Natural killer cell treated with Interleukin-12 subunit alpha and Interleukin-12 subunit beta and Interleukin-15 and Interleukin-18, amount 100 ng/mL, for 72 hours (primary cell): Measurements from ENCODE around the gene TCF3. TPM values are rescaled to one million over a fixed set of nuclear protein-coding genes. Genes with fewer than 3 reads are reported as not detected.
A peak's percentile ranks its signal among the peaks of the same experiment; 100 is the strongest.
"Not testable (repeated sequence)": the region's sequence is repeated elsewhere in the genome, so short reads cannot be mapped to it uniquely, and the experiment has no call there.

ENCODE experiments used
- ATAC-seq, 2 donors: fragments of 150-1000 bp; cut with Tn5 transposase in 1 of 2; sonication (Bioruptor Pico), chemical (Tn5 transposase) in 1 of 2; 2 replicates each; pipeline ENCODE4 v1.10.0; 2021
- DNase-seq: peaks from one replicate; pipeline ENCODE4 v3.0.0; 2022; ENCODE audit warnings: low spot score
- H3K27ac Mint-ChIP-seq, 2 donors: 1 replicate in 1 of 2; 2 replicates in 1 of 2; pipeline ENCODE4 v1.8.0; 2022; ENCODE audit warnings: mixed read lengths in 2 of 2, mild to moderate bottlenecking in 1 of 2, moderate library complexity in 1 of 2
- H3K27me3 Mint-ChIP-seq, 2 donors: 1 replicate in 1 of 2; 2 replicates in 1 of 2; pipeline ENCODE4 v1.8.0; 2022; ENCODE audit warnings: mixed read lengths in 2 of 2
- H3K36me3 Mint-ChIP-seq: one replicate; pipeline ENCODE4 v1.8.0; 2022; ENCODE audit warnings: mixed read lengths
- H3K4me1 Mint-ChIP-seq, 2 donors: 1 replicate in 1 of 2; 2 replicates in 1 of 2; pipeline ENCODE4 v1.8.0; 2022; ENCODE audit warnings: low read depth in 2 of 2, mixed read lengths in 2 of 2, mild to moderate bottlenecking in 1 of 2
- H3K4me3 Mint-ChIP-seq: one replicate; pipeline ENCODE4 v1.8.0; 2022; ENCODE audit warnings: mixed read lengths
- H3K9me3 Mint-ChIP-seq: 2 replicates; pipeline ENCODE4 v1.8.0; 2022; ENCODE audit warnings: mixed read lengths
- total RNA-seq, 2 donors: library from RNA; stranded (reverse); gene quantifications; one replicate each; pipeline ENCODE4 v1.2.3, GENCODE V29; 2022

Gene TCF3
- 10 to 100 TPM; 60.4 to 87.9 TPM for total RNA-seq

DNA sequence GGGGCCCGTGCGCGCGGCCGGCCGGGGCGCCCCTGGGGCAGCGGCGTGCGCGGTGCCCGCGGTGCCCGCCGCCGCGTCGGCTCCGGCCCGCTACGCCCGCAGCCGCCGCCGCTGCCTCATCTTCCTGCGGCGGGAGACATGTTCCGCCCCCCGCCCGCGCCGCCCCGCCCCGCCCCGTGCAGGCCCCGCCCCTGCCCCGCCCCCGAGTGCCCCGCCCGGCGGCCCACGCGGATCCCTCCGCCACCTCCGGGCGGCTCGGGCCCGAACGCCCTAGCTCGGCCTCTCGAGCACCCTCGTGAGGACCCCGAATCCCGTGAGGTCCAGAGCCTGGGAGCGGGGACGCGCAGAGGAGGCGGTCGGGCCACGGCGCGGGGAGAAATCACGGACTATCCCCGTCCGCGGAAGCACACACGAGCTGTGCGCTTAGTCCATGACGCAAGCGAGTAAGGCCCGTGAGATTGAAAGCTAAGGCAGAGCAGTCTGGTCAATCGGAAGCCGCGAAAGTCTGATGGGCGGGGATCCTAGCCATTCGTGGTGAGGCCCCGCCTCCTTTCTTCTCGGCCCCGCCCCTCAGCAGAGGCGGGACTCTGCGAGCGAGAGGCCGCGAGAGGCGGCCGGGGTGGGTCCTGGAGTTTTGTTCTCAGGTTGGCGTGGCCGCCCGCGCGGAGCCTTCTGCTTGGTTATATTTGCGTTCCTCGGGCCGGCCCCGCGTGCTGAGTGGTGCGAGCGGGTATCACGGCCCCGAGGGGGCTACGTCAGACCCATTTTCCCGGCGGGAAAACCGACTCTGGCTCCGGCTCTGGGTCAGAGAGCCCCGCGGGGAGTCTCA, at the start of gene TCF3:
Gene TCF3 (minus strand): TSS at position 145 of the 829 bp plus-strand sequence. CDS start 2,367 bp downstream, outside the sequence.
- Mint-ChIP-seq H3K4me1 (peaks cover 13 to 18% of the 10 kb centered on the region in 2 donors), H3K4me3 (peak within 1 kb of the TSS; percentile 82), H3K36me3 (no peaks in the 10 kb centered on the region), H3K27ac (peak within 1 kb of the TSS; percentile 76 to 86), H3K9me3 (no peaks in the 10 kb centered on the region), H3K27me3 (no peaks in the 10 kb centered on the region)
- peak; percentile 95 to 97 for ATAC-seq
- peak; percentile 98 for DNase-seq

DNA sequence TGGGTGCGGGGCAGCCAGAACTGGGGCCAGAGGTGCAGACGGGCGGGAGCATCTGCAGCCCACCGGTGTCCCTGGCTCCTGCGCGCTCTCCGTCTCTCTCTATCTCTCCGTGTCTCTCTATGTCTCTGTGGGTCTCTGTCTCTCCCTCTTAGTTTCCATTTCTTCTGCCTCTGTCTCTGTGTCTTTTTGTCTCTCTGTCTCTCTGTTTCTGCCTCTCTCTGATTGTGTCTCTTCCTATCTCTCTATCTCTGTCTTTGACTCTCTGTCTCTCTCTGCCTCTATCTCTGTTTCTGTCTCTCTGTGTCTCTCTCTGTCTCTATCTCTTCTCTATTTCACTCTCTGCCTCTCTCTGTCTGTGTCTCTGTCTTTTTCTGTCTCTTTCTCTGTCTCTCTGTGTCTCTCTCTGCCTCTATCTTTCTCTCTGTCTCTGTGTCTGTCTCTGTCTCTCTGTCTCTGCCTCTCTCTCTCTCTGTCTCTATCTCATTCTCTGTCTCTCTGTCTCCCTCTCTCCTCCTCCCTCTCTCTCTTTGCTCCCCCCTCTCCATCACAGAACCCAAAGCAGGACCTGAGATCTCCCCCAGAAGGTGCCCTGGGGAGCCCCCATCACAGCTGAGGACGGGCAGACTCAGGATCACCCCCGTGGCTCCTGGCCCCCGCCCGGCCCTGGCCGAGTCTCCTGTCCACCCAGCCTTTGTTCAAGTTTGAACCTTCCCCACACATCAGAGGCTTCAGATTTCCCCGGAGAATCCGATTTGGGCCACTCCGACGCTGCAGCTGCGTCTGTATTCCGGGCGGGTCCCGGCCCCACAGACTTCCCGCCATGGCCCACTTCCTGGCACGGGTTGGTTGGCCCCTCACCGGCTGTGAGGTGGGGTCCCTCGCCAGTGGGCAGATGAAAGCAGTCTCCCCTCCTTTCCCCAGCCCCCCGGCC, 48.6 kb upstream of the TCF3 start:
- no peak for ATAC-seq
- Mint-ChIP-seq H3K4me1 (peaks cover 5 to 7% of the 10 kb centered on the region in 2 donors), H3K9me3 (peaks cover 4% of the 10 kb centered on the region), H3K27ac (no peak overlapping the region), H3K36me3 (peaks cover 7% of the 10 kb centered on the region), H3K27me3 (peaks cover 17 to 39% of the 10 kb centered on the region in 2 donors), H3K4me3 (no peak overlapping the region)
- no peak for DNase-seq

DNA sequence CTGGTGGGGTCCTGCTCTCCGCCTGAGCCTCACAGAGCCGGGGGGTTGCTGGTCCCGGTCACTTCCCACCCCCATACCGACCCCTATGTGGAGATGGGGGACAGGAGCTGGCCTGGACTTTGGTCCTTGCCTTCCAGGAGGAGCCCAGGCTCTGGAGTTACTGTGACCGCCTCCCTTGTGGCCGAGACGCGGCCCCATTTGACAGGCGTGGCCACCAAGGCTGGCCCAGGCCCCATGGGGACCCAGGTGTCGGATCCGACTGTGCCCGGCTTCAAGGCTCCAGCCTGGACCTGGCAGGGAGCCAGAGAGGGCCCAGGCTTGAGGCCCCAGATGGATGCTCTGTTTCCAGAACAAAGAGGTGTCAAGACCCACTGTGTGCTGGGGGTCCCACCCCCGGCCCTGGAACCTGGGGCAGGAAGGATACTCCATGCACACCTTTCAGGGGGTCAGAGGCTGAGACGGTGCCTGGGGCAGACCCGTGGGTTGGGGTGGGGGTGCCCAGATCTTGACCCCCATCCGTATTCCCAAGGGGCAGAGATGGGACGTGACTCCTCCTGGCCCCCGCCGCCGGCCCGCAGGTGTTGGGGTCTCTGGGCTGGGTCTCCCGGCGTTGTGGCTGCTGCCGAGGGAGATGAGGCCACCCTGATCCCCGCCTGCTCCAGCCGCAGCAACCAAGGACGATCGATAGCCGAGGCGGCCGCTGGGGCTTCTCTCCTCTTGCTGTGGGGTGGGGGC, 47.8 kb upstream of the TCF3 start:
- Mint-ChIP-seq H3K9me3 (peaks cover 4% of the 10 kb centered on the region), H3K4me3 (no peak overlapping the region), H3K27ac (no peak overlapping the region), H3K4me1 (peaks cover 5 to 7% of the 10 kb centered on the region in 2 donors), H3K36me3 (peaks cover 7% of the 10 kb centered on the region), H3K27me3 (peaks cover 13 to 31% of the 10 kb centered on the region in 2 donors)
- no peak for DNase-seq
- ATAC-seq, result no peak

DNA sequence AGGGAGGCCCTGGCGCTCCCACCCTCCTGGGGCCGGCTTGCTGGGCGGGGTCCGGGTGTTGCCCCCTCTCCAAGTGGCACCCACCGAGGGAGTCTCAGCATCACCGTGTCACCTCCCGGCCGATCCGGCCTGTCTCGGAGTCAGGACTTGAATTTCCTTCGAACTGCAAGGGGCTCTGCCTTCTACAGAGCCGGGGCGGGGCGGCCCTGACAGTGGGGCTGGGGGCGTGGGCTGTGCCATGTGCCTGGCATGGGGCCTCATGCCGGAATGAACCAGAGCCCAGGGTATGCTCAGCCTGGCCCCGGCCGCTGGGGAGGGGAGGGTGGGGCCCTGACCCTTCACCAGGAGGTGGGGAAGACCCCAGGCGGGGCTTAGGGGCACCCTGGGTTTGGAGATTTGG, 47.0 kb upstream of the TCF3 start:
- Mint-ChIP-seq H3K27ac (no peak overlapping the region), H3K27me3 (peaks cover 12 to 25% of the 10 kb centered on the region in 2 donors), H3K36me3 (peaks cover 4% of the 10 kb centered on the region), H3K9me3 (peaks cover 6% of the 10 kb centered on the region), H3K4me3 (no peak overlapping the region), H3K4me1 (peaks cover 5 to 7% of the 10 kb centered on the region in 2 donors)
- ATAC-seq, result peak in 1 of 2 donors; percentile 20
- no peak for DNase-seq

DNA sequence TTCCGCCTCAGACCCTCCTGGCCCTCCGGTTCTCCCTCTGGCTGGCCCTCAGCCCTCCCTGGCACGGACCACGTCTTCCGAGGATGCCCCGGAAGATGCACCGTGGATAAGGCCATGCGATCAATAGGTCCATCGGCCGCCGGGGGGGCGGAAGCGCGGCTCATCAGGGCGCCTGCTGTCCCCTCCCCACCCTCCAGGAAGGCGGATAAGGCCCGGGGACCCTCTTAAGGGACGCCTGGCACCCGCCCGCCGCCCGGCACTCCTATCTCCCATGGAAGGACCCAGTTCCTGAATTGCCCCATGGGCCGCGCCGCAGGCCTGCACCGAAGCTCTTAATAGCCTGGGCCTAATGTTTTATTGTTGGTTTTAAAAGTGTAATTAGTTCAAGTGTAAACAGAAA, 46.2 kb upstream of the TCF3 start:
- H3K4me3 Mint-ChIP-seq, result no peak overlapping the region
- ATAC-seq, result no peak
- no peak for DNase-seq
- H3K27ac Mint-ChIP-seq, result no peak overlapping the region
- H3K36me3 Mint-ChIP-seq, result no peaks in the 10 kb centered on the region
- H3K27me3 Mint-ChIP-seq, result peaks cover 14 to 20% of the 10 kb centered on the region in 2 donors
- peaks cover 5 to 7% of the 10 kb centered on the region in 2 donors for H3K4me1 Mint-ChIP-seq
- H3K9me3 Mint-ChIP-seq, result peaks cover 3% of the 10 kb centered on the region

DNA sequence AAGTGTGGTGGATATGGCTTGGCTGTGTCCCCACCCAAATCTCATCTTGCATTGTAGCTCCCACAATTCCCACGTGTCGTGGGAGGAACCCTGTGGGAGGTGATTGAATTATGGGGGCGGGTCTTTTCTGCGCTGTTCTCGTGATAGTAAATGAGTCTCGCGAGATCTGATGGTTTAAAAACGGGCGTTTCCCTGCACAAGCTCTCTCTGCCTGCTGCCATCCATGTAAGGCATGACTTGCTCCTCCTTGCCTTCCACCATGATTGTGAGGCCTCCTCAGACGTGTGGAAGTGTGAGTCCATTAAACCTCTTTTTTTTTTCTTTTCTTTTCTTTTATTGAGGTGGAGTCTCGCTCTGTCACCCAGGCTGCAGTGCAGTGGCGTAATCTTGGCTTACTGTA, 43.1 kb upstream of the TCF3 start:
- not testable (repeated sequence) for ATAC-seq

DNA sequence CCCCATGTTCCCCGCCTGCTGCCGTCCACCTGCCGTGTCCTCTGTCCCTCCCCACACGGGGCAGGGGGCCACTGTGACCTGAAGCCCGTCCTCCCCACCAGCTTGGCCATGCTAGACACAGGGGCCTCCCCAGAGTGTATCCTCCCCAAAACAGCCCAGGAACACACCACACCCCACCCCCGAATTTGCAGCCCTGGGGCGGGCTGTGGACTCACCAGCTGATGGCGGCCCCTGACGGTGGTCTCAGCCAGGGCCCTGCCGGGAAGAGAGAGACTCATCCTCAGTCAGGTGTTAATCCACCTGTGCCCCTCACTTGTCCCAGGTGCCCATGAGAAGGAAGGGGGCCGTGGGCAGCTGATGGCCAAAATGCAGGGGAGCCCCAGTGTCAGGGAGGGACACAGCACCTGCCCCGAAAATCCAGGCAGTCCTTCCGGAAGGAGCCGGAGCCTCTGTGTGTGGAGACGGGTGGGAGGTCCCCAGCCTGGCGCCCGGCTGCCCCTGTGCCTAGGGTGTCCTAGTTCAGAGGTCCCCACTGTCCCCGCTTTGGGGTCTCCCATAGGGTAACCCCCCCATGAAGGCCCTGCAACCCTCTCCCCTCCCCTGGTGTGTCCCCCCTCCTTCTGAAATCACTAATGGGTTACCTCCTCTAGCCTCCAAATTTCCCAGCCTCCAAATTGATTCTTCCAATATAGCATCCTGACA, 39.3 kb upstream of the TCF3 start:
- Mint-ChIP-seq H3K27me3 (peaks cover 7 to 16% of the 10 kb centered on the region in 2 donors), H3K4me3 (no peak overlapping the region), H3K9me3 (peaks cover 3% of the 10 kb centered on the region), H3K4me1 (peaks cover 0 to 3% of the 10 kb centered on the region in 2 donors), H3K36me3 (no peaks in the 10 kb centered on the region), H3K27ac (no peak overlapping the region)
- ATAC-seq, result peak in 1 of 2 donors; percentile 56
- DNase-seq, result no peak

More for the DNA sequence above, 43.1 kb upstream of the TCF3 start:
- H3K4me3 Mint-ChIP-seq, DNase-seq, H3K9me3 Mint-ChIP-seq, H3K4me1 Mint-ChIP-seq, H3K27ac Mint-ChIP-seq, H3K27me3 Mint-ChIP-seq, H3K36me3 Mint-ChIP-seq: not testable (repeated sequence)

DNA sequence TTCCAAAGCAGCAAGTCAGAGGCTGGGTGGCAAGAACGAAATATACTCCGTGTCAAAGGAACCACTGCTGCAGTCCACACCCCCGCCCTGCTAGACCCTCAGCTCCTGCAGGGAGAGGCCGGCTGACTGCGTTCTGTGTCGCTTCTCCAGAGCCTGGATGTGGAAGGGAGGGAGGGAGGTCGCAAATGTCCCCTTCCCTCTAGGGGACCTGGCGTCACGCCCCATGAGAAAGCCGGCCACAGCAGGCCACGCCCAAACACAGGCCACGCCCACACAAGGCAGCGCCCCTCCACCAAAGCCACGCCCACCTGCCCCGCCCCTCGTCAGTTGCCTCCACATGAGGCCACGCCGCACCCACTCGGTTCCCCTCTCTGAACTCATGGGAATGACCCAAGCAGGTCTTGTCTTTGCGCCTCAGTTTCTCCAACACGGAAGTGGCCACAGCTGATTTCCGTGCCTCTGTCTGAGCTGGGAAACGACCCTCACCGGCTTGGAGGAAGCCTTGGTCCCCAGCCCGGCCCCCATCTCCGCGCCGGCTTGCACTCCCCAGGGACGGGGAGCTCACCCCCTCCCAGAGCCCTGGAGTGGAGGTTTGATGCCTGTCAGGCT, 38.4 kb upstream of the TCF3 start:
- peak; percentile 35 to 80 for ATAC-seq
- Mint-ChIP-seq H3K27ac (no peak overlapping the region), H3K36me3 (no peaks in the 10 kb centered on the region)

DNA sequence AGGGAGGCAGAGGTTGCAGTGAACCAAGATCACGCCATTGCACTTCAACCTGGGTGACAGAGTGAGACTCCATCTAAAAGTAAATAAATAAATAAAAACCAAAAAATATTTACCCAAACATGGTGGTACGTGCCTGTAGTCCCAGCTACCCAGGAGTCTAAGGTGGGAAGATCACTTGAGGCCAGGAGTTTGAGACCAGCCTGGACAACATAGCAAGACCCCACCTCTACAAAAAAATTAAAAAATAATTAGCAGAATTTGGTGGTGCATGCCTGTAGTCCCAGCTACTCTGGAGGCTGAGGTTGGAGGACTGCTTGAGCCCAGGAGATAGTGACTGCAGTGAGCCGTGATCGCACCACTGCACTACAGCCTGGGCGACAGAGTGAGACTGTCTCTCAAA, 33.4 kb upstream of the TCF3 start:
- H3K27me3 Mint-ChIP-seq, result peaks cover 12 to 14% of the 10 kb centered on the region in 2 donors
- not testable (repeated sequence) for H3K4me3 Mint-ChIP-seq, H3K9me3 Mint-ChIP-seq, H3K4me1 Mint-ChIP-seq, DNase-seq, H3K27ac Mint-ChIP-seq, ATAC-seq, H3K36me3 Mint-ChIP-seq

More for the DNA sequence above, 38.4 kb upstream of the TCF3 start:
- H3K4me1 Mint-ChIP-seq, result peaks cover 0 to 3% of the 10 kb centered on the region in 2 donors
- H3K4me3 Mint-ChIP-seq, result no peak overlapping the region
- H3K9me3 Mint-ChIP-seq, result peaks cover 3% of the 10 kb centered on the region
- peaks cover 7 to 16% of the 10 kb centered on the region in 2 donors for H3K27me3 Mint-ChIP-seq
- no peak for DNase-seq

DNA sequence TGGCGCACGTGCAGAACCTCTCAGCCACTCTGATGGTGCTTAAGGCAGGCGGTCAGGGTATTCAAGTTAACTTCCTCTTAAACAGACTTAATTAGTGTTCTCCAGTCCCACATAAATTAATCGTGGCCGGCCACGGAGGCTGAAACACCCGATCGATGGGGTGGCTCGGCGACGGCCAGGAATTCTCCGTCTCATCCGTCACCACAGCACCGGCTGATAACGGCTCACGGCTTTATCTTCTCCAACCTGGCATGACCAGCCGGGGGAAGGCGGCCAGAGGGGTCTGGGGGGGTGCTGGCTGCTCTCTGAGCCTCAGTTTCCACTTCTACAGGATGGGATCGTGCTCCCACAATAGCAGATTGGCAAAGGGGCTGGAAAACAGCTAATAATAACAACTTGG, 32.6 kb upstream of the TCF3 start:
- no peak overlapping the region for H3K27ac Mint-ChIP-seq
- ATAC-seq (no peak), DNase-seq (no peak)
- H3K27me3 Mint-ChIP-seq, result peaks cover 14% of the 10 kb centered on the region in 2 donors
- no peaks in the 10 kb centered on the region for H3K36me3 Mint-ChIP-seq
- H3K9me3 Mint-ChIP-seq, result no peaks in the 10 kb centered on the region
- no peak overlapping the region for H3K4me3 Mint-ChIP-seq
- peaks cover 0 to 3% of the 10 kb centered on the region in 2 donors for H3K4me1 Mint-ChIP-seq

DNA sequence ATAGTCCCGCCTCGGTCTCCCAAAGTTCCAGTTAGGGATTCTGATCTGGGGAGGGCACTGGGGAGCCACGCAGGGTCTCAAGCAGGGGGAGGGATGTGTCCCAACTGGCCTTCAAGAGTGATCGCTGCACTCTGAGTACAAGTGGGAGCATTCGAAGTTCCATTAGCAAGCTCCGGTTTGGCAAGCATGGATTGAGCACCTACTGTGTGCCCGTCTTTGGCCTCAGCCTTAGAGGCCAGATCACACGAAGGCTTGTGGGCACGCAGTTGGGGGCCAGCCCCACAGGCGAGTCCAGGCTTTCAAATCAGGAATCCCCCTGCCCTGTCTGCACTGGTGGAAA, 32.1 kb upstream of the TCF3 start:
- H3K4me1 Mint-ChIP-seq, result peaks cover 0 to 3% of the 10 kb centered on the region in 2 donors
- ATAC-seq (no peak), DNase-seq (no peak)
- H3K27ac Mint-ChIP-seq, result no peak overlapping the region
- no peaks in the 10 kb centered on the region for H3K36me3 Mint-ChIP-seq
- H3K27me3 Mint-ChIP-seq, result peaks cover 14% of the 10 kb centered on the region in 2 donors
- no peaks in the 10 kb centered on the region for H3K9me3 Mint-ChIP-seq
- H3K4me3 Mint-ChIP-seq, result no peak overlapping the region

DNA sequence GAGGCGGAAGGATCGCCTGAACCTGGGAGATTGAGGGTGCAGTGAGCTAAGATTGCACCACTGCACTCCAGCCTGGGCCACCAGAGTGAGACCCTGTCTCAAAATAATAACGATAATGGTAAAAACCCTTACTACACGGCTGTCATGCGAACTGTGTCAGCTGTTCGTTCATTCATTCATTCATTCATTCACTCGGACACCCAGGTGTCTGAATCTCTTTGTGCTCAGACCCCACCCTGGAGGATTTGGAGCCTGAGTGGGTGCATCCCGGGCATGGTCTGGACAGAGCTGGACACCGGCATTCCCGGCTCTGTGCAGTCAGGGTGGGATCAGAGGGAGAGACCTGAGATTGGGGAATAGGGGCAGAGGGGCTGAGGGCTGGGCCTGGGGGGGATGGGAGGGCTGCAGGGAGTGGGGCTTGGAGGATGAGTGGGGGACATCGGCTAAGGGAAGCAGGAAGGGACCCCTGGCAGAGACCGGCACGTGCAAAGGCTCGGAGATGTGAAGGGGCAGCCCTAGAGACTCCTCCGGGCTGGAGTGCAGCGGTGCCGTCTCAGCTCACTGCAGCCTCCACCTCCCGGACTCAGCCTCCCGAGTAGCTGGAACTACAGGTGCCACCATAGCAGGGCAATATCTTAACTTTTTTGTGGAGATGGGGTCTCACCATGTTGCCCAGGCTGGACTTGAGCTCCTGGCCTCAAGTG, 31.6 kb upstream of the TCF3 start:
- H3K9me3 Mint-ChIP-seq, result no peaks in the 10 kb centered on the region
- no peak overlapping the region for H3K27ac Mint-ChIP-seq
- no peaks in the 10 kb centered on the region for H3K36me3 Mint-ChIP-seq
- peaks cover 14% of the 10 kb centered on the region in 2 donors for H3K27me3 Mint-ChIP-seq
- DNase-seq (no peak), ATAC-seq (no peak)
- no peak overlapping the region for H3K4me3 Mint-ChIP-seq
- peaks cover 0 to 3% of the 10 kb centered on the region in 2 donors for H3K4me1 Mint-ChIP-seq
